Mesenchymal stem cell (in vitro differentiated cells and primary cell): ENCODE data around the gene CD59.
"Not testable (repeated sequence)": the region's sequence is repeated elsewhere in the genome, so short reads cannot be mapped to it uniquely, and the experiment has no call there.

Experiments
- DNase-seq: peaks from one replicate; pipeline ENCODE4 v3.0.0-alpha.2; 2013
- H2AFZ ChIP-seq: one replicate; pipeline ENCODE4 v1.6.1; 2013; ENCODE audit warnings: low read depth, mild to moderate bottlenecking, control low read depth, inconsistent platforms, low read length, moderate library complexity
- H2AK5ac ChIP-seq: 2 replicates; pipeline ENCODE4 v1.6.1; 2013; ENCODE audit warnings: low read length, moderate library complexity, mild to moderate bottlenecking, inconsistent platforms; ENCODE audit not compliant: severe bottlenecking
- H2BK120ac ChIP-seq: one replicate; pipeline ENCODE4 v1.6.1; 2013; ENCODE audit warnings: low read depth, mild to moderate bottlenecking, inconsistent platforms, low read length, moderate library complexity
- H2BK12ac ChIP-seq, 2 experiments: one replicate each; pipeline ENCODE4 v1.6.1; 2013; ENCODE audit warnings: inconsistent platforms in 2 of 2, low read length in 2 of 2, mild to moderate bottlenecking in 2 of 2, moderate library complexity in 2 of 2, control low read depth in 1 of 2
- H2BK15ac ChIP-seq: one replicate; pipeline ENCODE4 v1.6.1; 2013; ENCODE audit warnings: mild to moderate bottlenecking, low read depth, inconsistent platforms; ENCODE audit not compliant: poor library complexity, severe bottlenecking
- H2BK5ac ChIP-seq: 2 replicates; pipeline ENCODE4 v1.6.1; 2013; ENCODE audit warnings: low read depth, mild to moderate bottlenecking, low read length, control low read depth, inconsistent platforms; ENCODE audit not compliant: poor library complexity, severe bottlenecking
- H3K14ac ChIP-seq, 2 experiments: one replicate each; pipeline ENCODE4 v1.6.1; 2013; ENCODE audit warnings: inconsistent platforms in 2 of 2, low read length in 2 of 2, control low read depth in 1 of 2, mild to moderate bottlenecking in 1 of 2, moderate library complexity in 1 of 2
- H3K18ac ChIP-seq, 2 experiments: one replicate each; pipeline ENCODE4 v1.6.1; 2013; ENCODE audit warnings: inconsistent platforms in 2 of 2, low read length in 2 of 2, control low read depth in 1 of 2, low read depth in 1 of 2, mild to moderate bottlenecking in 1 of 2
- H3K23ac ChIP-seq, 2 experiments: one replicate each; pipeline ENCODE4 v1.6.1; 2013; ENCODE audit warnings: inconsistent platforms in 2 of 2, low read length in 2 of 2, mild to moderate bottlenecking in 2 of 2, moderate library complexity in 2 of 2, control low read depth in 1 of 2
- H3K27ac ChIP-seq: 2 replicates; pipeline ENCODE4 v1.5.1; 2013; ENCODE audit warnings: mild to moderate bottlenecking, moderate library complexity, low read length, control low read depth, inconsistent platforms; ENCODE audit not compliant: poor library complexity, severe bottlenecking
- H3K27me3 ChIP-seq, 2 experiments: 2 replicates each; pipeline versions ENCODE4 v1.6.1 to v1.7.0; 2013; ENCODE audit warnings: low read length in 2 of 2, mild to moderate bottlenecking in 2 of 2, moderate library complexity in 2 of 2, control low read depth in 1 of 2, inconsistent platforms in 1 of 2; ENCODE audit not compliant: control insufficient read depth in 1 of 2, insufficient read depth in 1 of 2
- H3K36me3 ChIP-seq, 2 experiments: 2 replicates each; pipeline versions ENCODE4 v1.6.1 to v1.7.0; 2013; ENCODE audit warnings: low read length in 2 of 2, control low read depth in 1 of 2, inconsistent platforms in 1 of 2, low read depth in 1 of 2, mild to moderate bottlenecking in 1 of 2; ENCODE audit not compliant: insufficient read depth in 2 of 2, control insufficient read depth in 1 of 2
- H3K4ac ChIP-seq, 2 experiments: one replicate each; pipeline ENCODE4 v1.6.1; 2013; ENCODE audit warnings: inconsistent platforms in 2 of 2, low read length in 2 of 2, mild to moderate bottlenecking in 2 of 2, moderate library complexity in 2 of 2, control low read depth in 1 of 2, low read depth in 1 of 2
- H3K4me1 ChIP-seq: 2 replicates; pipeline ENCODE4 v1.6.1; 2013; ENCODE audit warnings: low read depth, low read length, control low read depth; ENCODE audit not compliant: control insufficient read depth, insufficient read depth
- H3K4me2 ChIP-seq: 2 replicates; pipeline ENCODE4 v1.6.1; 2013; ENCODE audit warnings: low read length, mild to moderate bottlenecking, inconsistent platforms; ENCODE audit not compliant: poor library complexity, severe bottlenecking
- H3K4me3 ChIP-seq, 2 experiments: 2 replicates each; pipeline versions ENCODE4 v1.5.1 to v1.7.0; 2013; ENCODE audit warnings: low read length in 2 of 2, mild to moderate bottlenecking in 2 of 2, control low read depth in 1 of 2, low read depth in 1 of 2; ENCODE audit not compliant: insufficient read depth in 1 of 2
- H3K79me1 ChIP-seq: replicated peaks from 2 replicates; pipeline ENCODE4 v1.6.1; 2013; ENCODE audit warnings: mild to moderate bottlenecking, control low read depth, low read length, inconsistent platforms; ENCODE audit not compliant: poor library complexity, severe bottlenecking
- H3K9ac ChIP-seq: 2 replicates; pipeline ENCODE4 v1.7.0; 2013; ENCODE audit warnings: mild to moderate bottlenecking, low read length, moderate library complexity
- H3K9me3 ChIP-seq: 2 replicates; pipeline ENCODE4 v1.7.0; 2013; ENCODE audit warnings: mild to moderate bottlenecking, low read length; ENCODE audit not compliant: control insufficient read depth
- H4K8ac ChIP-seq: one replicate; pipeline ENCODE4 v1.6.1; 2013; ENCODE audit warnings: inconsistent platforms, mild to moderate bottlenecking, low read length, moderate library complexity
- H4K91ac ChIP-seq: one replicate; pipeline ENCODE4 v1.6.1; 2013; ENCODE audit warnings: mild to moderate bottlenecking, low read length, inconsistent platforms
- WGBS: methylation state at CpG from one replicate; pipeline ENCODE4 v1.1.7; 2013; ENCODE audit warnings: mixed read lengths; 5-methylcytosine and 5-hydroxymethylcytosine counted together

CD59 gene

GRCh38 chr11:33664827-33665226 lies 71.4 kb downstream of the CD59 start:
- H2AK5ac ChIP-seq: no peak overlapping the region
- no peak overlapping the region for H3K18ac ChIP-seq
- peaks cover 2% of the 10 kb centered on the region for H3K4me1 ChIP-seq
- no peak overlapping the region for H3K9ac ChIP-seq
- no peak overlapping the region for H3K4me3 ChIP-seq
- H2BK120ac ChIP-seq: no peak overlapping the region
- no peak overlapping the region for H3K14ac ChIP-seq
- WGBS: 89% methylated on average over 4 of the region's 4 CpGs
- H2AFZ ChIP-seq: no peak overlapping the region
- no peak overlapping the region for H3K27ac ChIP-seq
- H3K79me1 ChIP-seq: no peaks in the 10 kb centered on the region
- H3K4ac ChIP-seq: no peak overlapping the region
- H4K91ac ChIP-seq: no peak overlapping the region
- H4K8ac ChIP-seq: no peak overlapping the region
- H2BK12ac ChIP-seq: no peak overlapping the region
- H3K9me3 ChIP-seq: no peaks in the 10 kb centered on the region
- H2BK15ac ChIP-seq: no peak overlapping the region
- no peaks in the 10 kb centered on the region for H3K27me3 ChIP-seq
- DNase-seq: no peak
- no peak overlapping the region for H3K4me2 ChIP-seq
- no peak overlapping the region for H3K23ac ChIP-seq
- H3K36me3 ChIP-seq: peaks cover 19 to 89% of the 10 kb centered on the region in 2 experiments
- H2BK5ac ChIP-seq: no peak overlapping the region

GRCh38 chr11:33664166-33664565 lies 72.1 kb downstream of the CD59 start:
- 97% methylated on average over 5 of the region's 6 CpGs for WGBS

GRCh38 chr11:33663121-33663520 lies 73.1 kb downstream of the CD59 start:
- Histone ChIP-seq H2BK12ac (no peak overlapping the region), H4K91ac (no peak overlapping the region), H3K18ac (no peak overlapping the region), H3K23ac (no peak overlapping the region), H2BK120ac (no peak overlapping the region), H3K14ac (no peak overlapping the region), H2AK5ac (no peak overlapping the region), H2BK15ac (no peak overlapping the region), H3K4me1 (peaks cover 2% of the 10 kb centered on the region), H2BK5ac (no peak overlapping the region), H3K79me1 (no peaks in the 10 kb centered on the region), H3K4me3 (no peak overlapping the region), H3K36me3 (peaks cover 21 to 86% of the 10 kb centered on the region in 2 experiments), H2AFZ (no peak overlapping the region), H3K9ac (no peak overlapping the region), H3K27me3 (no peaks in the 10 kb centered on the region), H3K9me3 (no peaks in the 10 kb centered on the region), H3K4ac (no peak overlapping the region), H3K27ac (no peak overlapping the region), H4K8ac (no peak overlapping the region), H3K4me2 (no peak overlapping the region)
- DNase-seq: no peak

More at GRCh38 chr11:33664166-33664565, 72.1 kb downstream of the CD59 start:
- H2AFZ ChIP-seq: no peak overlapping the region
- H4K91ac ChIP-seq: no peak overlapping the region
- no peaks in the 10 kb centered on the region for H3K27me3 ChIP-seq
- H3K36me3 ChIP-seq: peaks cover 21 to 88% of the 10 kb centered on the region in 2 experiments
- H3K9me3 ChIP-seq: no peaks in the 10 kb centered on the region
- no peak overlapping the region for H2AK5ac ChIP-seq
- H2BK12ac ChIP-seq: no peak overlapping the region
- H3K79me1 ChIP-seq: no peaks in the 10 kb centered on the region
- no peak overlapping the region for H4K8ac ChIP-seq
- no peak overlapping the region for H3K18ac ChIP-seq
- no peak overlapping the region for H3K4me2 ChIP-seq
- no peak overlapping the region for H3K27ac ChIP-seq
- H3K14ac ChIP-seq: no peak overlapping the region
- no peak overlapping the region for H2BK5ac ChIP-seq
- no peak overlapping the region for H3K9ac ChIP-seq
- no peak for DNase-seq
- H2BK120ac ChIP-seq: no peak overlapping the region
- no peak overlapping the region for H3K23ac ChIP-seq
- H3K4me1 ChIP-seq: peaks cover 2% of the 10 kb centered on the region
- H3K4me3 ChIP-seq: no peak overlapping the region
- no peak overlapping the region for H3K4ac ChIP-seq
- no peak overlapping the region for H2BK15ac ChIP-seq

- not testable (repeated sequence) for H3K14ac ChIP-seq, H3K23ac ChIP-seq, H3K9me3 ChIP-seq, H3K4me1 ChIP-seq, H2AFZ ChIP-seq, DNase-seq, H2AK5ac ChIP-seq, H4K8ac ChIP-seq, H3K4me2 ChIP-seq, H2BK15ac ChIP-seq, H2BK120ac ChIP-seq, H3K18ac ChIP-seq, H3K4me3 ChIP-seq, H4K91ac ChIP-seq, H2BK5ac ChIP-seq, H3K4ac ChIP-seq, H3K79me1 ChIP-seq, H3K27ac ChIP-seq, H3K27me3 ChIP-seq, H2BK12ac ChIP-seq, H3K9ac ChIP-seq
- H3K36me3 ChIP-seq: peaks cover 20 to 86% of the 10 kb centered on the region in 2 experiments
- 95% methylated on average over 7 of the region's 7 CpGs for WGBS
Observed at GRCh38 chr11:33661526-33661925, 74.7 kb downstream of the CD59 start.
